Measurements from ENCODE around the gene NRP1.

NRP1 gene

DNA sequence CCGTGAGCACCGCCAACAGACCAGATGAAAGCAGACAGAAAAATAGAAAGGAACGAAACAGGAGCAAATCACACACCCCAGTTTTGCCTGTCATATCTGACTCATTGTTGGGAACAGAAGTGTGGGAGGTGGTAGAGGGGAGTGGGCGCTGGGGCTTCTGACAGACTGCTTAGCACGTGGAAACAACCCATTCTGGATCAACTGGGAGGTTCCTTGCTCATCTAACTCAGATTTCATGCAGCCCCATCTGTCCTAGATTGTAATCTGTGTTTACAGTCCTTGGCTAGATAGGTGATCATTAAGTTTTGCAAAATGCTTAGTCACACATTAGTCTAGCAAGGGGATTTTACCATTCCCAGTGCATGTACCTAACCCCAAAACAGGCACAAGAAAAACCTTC lies 154.1 kb downstream of the NRP1 start:
- no peak overlapping the region for H3K4me3 ChIP-seq (ENCODE audit: low read length)
- no peak for DNase-seq (ENCODE audit: low read depth)
- TF ChIP-seq, protein P1, sequence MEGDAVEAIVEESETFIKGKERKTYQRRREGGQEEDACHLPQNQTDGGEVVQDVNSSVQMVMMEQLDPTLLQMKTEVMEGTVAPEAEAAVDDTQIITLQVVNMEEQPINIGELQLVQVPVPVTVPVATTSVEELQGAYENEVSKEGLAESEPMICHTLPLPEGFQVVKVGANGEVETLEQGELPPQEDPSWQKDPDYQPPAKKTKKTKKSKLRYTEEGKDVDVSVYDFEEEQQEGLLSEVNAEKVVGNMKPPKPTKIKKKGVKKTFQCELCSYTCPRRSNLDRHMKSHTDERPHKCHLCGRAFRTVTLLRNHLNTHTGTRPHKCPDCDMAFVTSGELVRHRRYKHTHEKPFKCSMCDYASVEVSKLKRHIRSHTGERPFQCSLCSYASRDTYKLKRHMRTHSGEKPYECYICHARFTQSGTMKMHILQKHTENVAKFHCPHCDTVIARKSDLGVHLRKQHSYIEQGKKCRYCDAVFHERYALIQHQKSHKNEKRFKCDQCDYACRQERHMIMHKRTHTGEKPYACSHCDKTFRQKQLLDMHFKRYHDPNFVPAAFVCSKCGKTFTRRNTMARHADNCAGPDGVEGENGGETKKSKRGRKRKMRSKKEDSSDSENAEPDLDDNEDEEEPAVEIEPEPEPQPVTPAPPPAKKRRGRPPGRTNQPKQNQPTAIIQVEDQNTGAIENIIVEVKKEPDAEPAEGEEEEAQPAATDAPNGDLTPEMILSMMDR (conservative IDR thresholded peaks at IDR 0.05; ENCODE audit: low read length) = no peak

DNA sequence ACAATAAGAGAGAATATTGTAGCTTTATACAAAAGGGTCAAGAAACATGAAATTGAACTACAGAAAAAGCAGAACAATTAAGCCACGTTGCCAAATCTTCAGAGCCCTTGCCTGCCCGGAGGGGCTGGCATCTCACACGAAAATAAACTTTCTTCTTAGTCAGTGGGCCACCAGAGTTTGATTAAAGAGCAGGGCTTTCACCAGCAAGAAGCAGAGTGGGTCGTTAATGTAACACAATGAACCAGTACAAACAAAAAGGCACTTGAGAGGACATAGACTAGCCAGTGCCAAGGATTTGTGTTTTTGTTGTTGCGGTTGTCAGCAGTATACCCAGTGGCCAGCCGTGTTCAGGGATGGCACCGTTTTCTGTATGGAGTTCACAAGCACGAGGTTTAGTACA lies 155.4 kb downstream of the NRP1 start:
- no peak for DNase-seq (ENCODE audit: low read depth)
- H3K4me3 ChIP-seq (ENCODE audit: low read length) = no peak overlapping the region
- TF ChIP-seq, protein P1 (conservative IDR thresholded peaks at IDR 0.05; ENCODE audit: low read length) = no peak

DNA sequence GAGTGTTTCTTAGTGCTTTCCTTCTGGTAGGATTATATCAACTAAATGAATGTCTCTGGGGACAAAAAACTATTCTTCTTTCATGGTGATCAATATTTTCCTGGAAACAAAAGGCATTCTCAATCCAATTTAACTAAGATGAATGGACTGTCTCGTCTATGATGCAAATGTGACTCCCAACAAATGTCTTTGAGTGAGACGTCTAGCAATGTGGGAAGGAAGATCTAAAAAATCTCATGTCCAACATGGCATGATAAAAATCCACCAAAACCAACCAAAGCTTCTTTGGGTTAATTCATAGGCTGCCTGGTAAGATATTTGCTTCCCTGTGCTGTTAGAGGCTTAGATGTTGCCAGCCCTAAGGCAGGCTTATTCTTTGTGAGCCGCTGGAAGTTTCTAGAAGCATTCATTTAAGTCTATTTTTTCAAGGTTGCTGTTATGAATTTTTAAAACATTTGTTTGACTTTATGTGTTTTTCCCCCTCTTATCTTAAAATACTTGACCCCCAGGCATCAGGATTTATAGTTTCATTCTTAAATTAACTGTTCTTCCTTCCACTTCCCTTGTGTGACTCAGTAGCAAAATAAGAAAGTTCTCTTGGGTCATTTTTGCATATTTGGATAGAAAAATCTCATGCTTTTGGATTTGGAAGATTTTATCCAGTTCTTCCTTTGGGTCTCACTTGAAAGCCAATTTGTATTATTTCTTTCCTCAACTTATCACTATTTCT lies 156.3 kb downstream of the NRP1 start:
- TF ChIP-seq, protein P1 (conservative IDR thresholded peaks at IDR 0.05; ENCODE audit: low read length) = no peak
- H3K4me3 ChIP-seq (ENCODE audit: low read length) = no peak overlapping the region

GRCh38 chr10:33176688-33177087 lies 157.8 kb downstream of the NRP1 start:
- TF ChIP-seq, protein P1 (conservative IDR thresholded peaks at IDR 0.05; ENCODE audit: low read length) = no peak
- H3K4me3 ChIP-seq (ENCODE audit: low read length) = no peak overlapping the region
- DNase-seq (ENCODE audit: low read depth) = no peak

More for the DNA sequence above, 156.3 kb downstream of the NRP1 start:
- DNase-seq (ENCODE audit: low read depth) = no peak

DNA sequence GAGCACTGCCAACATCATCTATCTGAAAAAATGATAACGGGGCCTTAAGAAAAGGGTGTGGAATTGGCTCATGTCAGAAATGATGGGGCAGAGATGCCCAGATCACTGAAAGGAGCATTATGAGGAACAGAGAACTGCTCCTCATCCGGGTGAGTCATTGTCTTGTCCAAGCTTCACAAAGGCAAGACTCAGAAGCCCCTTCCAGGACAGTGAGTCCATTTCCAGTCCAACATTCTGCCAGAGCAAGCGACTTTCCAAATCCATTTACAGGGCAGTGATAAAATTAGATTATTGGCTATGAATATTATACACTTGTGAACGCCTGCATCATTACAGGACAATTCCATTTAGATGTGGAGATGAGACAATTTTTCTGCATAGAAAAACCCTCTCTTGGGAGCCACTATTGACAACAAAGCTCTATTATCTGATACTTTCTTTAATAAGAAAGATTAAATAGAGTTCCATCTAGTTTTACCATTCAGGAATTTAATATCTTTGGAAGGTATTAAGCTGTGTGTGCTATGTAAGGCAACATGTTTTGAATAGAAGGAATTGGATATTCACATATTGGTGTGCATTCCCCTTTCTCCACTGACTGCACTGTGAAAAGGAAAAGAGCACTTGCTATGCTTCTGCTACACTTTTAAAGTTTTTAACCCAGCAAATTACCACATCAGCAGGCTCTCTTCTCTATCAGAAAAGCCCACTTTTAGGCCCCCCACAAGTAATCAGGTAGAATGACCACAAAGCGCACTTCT lies 159.6 kb downstream of the NRP1 start:
- H3K4me3 ChIP-seq (ENCODE audit: low read length) = no peak overlapping the region
- TF ChIP-seq, protein P1 (conservative IDR thresholded peaks at IDR 0.05; ENCODE audit: low read length) = no peak
- no peak for DNase-seq (ENCODE audit: low read depth)

GRCh38 chr10:33165911-33166310 lies 168.6 kb downstream of the NRP1 start:
- no peak for DNase-seq (ENCODE audit: low read depth)
- TF ChIP-seq, protein P1 (conservative IDR thresholded peaks at IDR 0.05; ENCODE audit: low read length) = no peak

More at GRCh38 chr10:33165911-33166310, 168.6 kb downstream of the NRP1 start:
- H3K4me3 ChIP-seq (ENCODE audit: low read length) = no peak overlapping the region
